Stimulated activated naive CD8-positive, alpha-beta T cell treated with anti-CD3 and anti-CD28 coated beads, Interleukin-15, amount 100 ng/mL, for 72 hours (primary cell): ENCODE data around the gene MPND.

Source experiments
- ATAC-seq: fragments of 150-1000 bp; cut with Tn5 transposase; 2 replicates; pipeline ENCODE4 v1.10.0; 2021; ENCODE audit warnings: mild to moderate bottlenecking, moderate library complexity
- DNase-seq, 2 donors: peaks; one replicate each; pipeline ENCODE4 v3.0.0; 2021 to 2022
- H3K27ac Mint-ChIP-seq, 2 donors: one replicate each; pipeline ENCODE4 v1.8.0; 2022; ENCODE audit warnings: mild to moderate bottlenecking in 2 of 2, mixed read lengths in 2 of 2, moderate library complexity in 2 of 2
- H3K27me3 Mint-ChIP-seq: one replicate; pipeline ENCODE4 v1.8.0; 2022; ENCODE audit warnings: mixed read lengths
- H3K4me1 Mint-ChIP-seq: one replicate; pipeline ENCODE4 v1.8.0; 2022; ENCODE audit warnings: mild to moderate bottlenecking, mixed read lengths
- H3K4me3 Mint-ChIP-seq, 2 donors: one replicate each; pipeline ENCODE4 v1.8.0; 2022; ENCODE audit warnings: mild to moderate bottlenecking in 2 of 2, mixed read lengths in 2 of 2, moderate library complexity in 1 of 2
- H3K9me3 Mint-ChIP-seq, 2 donors: one replicate each; pipeline ENCODE4 v1.8.0; 2022; ENCODE audit warnings: mixed read lengths in 2 of 2

Gene MPND

DNA sequence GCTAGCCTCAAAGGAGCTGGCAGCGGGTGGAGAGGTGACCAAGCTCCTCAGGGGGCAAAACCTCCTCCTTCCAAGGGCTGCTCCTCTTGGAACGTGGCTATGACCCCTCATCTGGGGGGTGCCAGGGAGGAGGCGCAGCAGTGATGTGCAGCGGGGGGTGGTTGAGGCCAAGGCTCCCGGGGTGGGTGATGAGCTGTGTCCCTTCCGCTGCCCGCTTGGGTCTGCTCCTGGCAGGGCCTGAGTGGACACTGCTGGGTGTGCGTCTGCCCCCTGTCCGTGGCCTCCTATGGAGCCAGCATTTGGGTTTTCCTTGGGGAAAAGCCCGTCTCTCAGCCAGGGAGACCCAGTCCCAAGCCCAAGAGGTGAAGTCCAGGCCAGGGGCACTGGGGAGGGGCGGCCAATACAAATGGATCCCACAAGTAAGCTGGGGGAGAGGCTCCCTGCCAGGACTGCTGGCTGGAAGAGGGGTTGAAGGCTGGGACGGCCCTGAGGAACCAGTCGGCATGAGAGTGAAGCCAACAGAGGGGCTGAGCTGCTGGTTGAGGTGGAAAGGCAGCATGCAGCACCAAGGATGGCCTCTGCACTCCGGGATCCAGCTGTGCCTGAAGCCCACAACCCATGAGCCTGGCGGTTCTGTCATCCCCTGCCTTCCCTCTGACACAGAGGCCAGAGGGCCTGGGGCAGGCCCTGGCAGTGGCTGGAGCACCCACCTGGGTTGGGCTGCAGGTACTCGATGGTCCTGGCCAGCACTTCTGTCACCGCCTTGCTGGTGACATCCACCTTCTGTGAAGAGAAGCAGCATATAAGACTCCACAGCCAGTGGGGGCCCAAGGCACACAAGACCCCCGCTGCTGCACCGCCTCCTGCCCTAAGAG lies 22.7 kb downstream of the MPND start:
- H3K27me3 Mint-ChIP-seq: no peaks in the 10 kb centered on the region
- peaks cover 40% of the 10 kb centered on the region for H3K4me1 Mint-ChIP-seq
- no peak overlapping the region for H3K4me3 Mint-ChIP-seq
- no peaks in the 10 kb centered on the region for H3K9me3 Mint-ChIP-seq
- DNase-seq (no peak), ATAC-seq (no peak)
- H3K27ac Mint-ChIP-seq: peak overlapping the region in 1 of 2 donors; percentile 82

DNA sequence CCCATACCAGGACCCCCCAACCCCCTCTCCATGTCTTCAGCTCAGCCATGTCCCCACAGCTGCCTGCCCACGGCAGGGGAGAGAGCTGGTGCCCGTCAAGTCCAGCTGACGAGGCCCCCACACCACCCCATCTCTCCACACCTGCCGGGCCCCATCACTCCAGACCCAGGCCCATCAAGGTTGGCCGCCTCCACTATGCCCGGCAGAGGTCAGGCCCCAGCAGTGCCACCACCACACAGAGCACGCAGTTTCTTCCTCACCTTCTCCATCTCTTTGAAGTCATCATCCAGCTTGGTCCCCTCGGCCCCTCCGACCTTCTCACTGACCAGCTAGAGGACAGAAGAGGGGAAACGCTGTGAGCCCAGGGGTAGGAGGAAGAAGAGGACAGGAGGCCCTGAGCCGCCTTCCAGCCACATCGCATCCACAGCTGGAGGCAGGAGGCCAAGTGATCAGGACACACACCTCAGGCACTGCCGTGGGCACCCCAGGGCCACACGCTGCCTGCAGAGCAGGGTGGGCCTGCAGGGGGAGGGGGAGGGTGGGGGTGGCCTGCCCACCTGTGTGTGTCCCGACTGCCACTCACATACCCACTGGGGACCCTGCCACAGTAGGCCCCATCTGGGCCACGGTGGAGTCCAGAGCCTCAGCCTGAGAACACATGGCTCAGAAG lies 23.4 kb downstream of the MPND start:
- no peaks in the 10 kb centered on the region for H3K9me3 Mint-ChIP-seq
- no peaks in the 10 kb centered on the region for H3K27me3 Mint-ChIP-seq
- no peak for ATAC-seq
- H3K27ac Mint-ChIP-seq: peak overlapping the region in 1 of 2 donors; percentile 82
- no peak for DNase-seq
- H3K4me1 Mint-ChIP-seq: peaks cover 47% of the 10 kb centered on the region
- no peak overlapping the region for H3K4me3 Mint-ChIP-seq

DNA sequence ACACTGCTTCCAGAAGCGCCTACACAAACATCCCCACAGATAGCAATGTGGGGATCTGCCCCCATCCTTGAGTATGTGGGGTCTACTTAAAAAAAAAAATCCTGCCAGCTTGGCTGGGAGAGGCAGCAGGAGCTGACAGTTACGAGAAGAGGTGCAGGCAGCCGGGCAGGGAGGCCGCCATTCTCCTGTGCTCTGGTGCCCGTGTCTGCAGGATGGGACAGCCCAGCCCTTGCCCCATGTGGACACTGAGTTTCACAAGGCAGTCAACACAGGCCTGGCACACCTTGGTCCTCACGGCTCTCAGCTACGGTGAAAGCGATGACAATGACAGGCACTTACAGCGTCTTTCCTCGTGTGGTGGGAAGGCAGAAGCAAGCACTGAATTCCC lies 24.0 kb downstream of the MPND start:
- H3K9me3 Mint-ChIP-seq: no peaks in the 10 kb centered on the region
- ATAC-seq: no peak
- H3K27ac Mint-ChIP-seq: peak overlapping the region in 1 of 2 donors; percentile 19
- peaks cover 52% of the 10 kb centered on the region for H3K4me1 Mint-ChIP-seq
- no peaks in the 10 kb centered on the region for H3K27me3 Mint-ChIP-seq
- DNase-seq: no peak
- H3K4me3 Mint-ChIP-seq: no peak overlapping the region

DNA sequence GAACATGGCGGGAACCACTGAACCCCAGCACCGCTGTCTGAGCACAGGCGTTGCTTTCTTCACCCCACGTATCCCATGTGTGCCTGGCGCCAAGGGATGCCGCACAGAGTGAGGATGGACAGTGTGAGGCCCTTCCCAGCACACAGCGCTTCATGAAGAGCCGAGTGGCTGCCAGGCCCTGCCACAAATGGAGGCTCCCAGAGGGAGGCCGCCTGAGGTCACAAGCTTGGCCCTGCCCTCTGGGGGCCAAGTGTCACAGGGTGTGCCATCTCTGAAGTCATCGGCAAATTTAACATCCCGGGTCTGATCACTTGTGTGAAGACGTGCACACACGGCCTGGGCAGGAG lies 24.4 kb downstream of the MPND start:
- ATAC-seq: no peak
- Mint-ChIP-seq H3K27me3 (no peaks in the 10 kb centered on the region), H3K27ac (peak overlapping the region; percentile 15 to 80), H3K4me1 (peaks cover 56% of the 10 kb centered on the region), H3K9me3 (no peaks in the 10 kb centered on the region), H3K4me3 (no peak overlapping the region)
- DNase-seq: no peak

DNA sequence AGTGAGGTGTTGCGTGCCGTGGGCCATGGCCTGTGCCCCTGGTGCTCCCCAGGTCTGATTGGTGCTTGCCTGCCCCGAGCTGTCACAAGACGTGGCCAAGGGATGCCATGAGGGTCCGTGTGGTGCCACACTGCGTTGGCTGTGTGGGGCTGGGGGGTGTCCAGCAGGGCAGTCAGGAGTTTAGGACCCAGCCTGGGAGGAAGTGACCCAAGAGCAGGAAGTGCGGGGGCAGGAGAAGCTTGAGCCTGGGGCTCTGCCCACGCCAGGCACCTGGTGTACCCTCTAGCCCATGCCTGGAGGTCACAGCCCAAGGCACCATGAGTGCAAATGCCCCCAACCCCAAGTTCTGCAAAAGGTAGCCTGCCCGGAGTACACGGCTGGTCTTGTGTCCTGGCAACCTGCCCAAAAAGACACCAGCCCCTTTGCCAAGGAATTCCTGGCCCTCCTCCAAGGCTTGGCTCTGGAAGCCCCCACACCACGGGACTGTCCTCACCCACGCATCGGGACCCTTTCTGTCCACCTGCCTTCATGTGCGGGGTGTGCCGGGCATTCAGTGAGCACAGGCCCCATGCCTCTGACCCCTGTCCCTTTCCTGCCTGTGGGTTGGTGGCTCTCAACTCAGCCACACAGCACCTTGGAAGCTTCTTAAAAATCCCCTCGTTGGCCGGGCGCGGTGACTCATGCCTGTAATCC lies 24.9 kb downstream of the MPND start:
- peaks cover 61% of the 10 kb centered on the region for H3K4me1 Mint-ChIP-seq

DNA sequence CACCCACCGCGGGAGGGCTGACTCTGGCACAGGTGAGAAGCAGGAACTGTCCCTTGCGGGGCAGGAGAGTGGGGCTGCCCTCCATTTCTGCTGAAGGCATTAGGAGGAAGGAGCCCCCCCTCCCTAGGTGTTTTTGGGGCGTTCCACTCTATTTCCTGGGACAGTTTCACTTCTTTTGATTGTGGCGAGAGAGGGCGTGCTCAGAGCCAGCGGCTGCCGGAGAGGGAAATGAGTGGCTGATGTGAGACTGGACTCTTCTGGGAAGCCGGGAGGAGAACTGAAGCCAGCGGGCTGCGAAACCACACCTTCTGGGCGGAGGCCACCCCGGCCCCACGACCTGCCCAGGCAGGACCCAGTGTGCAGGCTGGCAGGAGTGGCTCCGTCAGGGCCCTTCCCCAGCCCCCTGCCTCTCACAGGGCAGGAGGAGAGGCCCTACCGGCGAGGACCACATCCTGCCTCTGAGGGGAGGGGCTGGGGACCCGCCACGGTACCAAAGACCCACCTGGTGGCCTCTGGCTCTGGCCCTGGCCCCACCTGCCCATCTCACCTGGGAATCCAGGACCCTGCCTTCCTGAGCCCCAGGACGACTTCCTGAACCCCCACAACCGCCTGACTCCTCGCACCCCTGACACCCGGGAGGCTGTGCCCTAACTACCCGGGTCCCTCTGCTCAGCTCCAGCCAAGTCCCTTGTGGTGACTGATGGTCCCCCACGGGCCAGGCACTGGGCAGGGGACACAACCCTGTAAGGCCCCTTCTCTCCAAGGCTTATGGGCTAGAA lies 25.9 kb downstream of the MPND start:
- Mint-ChIP-seq H3K27me3 (no peaks in the 10 kb centered on the region), H3K27ac (peak overlapping the region; percentile 93 to 98), H3K9me3 (no peaks in the 10 kb centered on the region), H3K4me3 (peak overlapping the region; percentile 74 to 78), H3K4me1 (peaks cover 71% of the 10 kb centered on the region)
- peak; percentile 75 to 92 for DNase-seq
- ATAC-seq: peak; percentile 90

More for the DNA sequence above, 24.9 kb downstream of the MPND start:
- no peaks in the 10 kb centered on the region for H3K27me3 Mint-ChIP-seq
- peak in 1 of 2 donors; percentile 23 for DNase-seq
- H3K4me3 Mint-ChIP-seq: peak overlapping the region; percentile 60 to 78
- ATAC-seq: no peak
- H3K9me3 Mint-ChIP-seq: no peaks in the 10 kb centered on the region
- peak overlapping the region; percentile 80 to 98 for H3K27ac Mint-ChIP-seq

DNA sequence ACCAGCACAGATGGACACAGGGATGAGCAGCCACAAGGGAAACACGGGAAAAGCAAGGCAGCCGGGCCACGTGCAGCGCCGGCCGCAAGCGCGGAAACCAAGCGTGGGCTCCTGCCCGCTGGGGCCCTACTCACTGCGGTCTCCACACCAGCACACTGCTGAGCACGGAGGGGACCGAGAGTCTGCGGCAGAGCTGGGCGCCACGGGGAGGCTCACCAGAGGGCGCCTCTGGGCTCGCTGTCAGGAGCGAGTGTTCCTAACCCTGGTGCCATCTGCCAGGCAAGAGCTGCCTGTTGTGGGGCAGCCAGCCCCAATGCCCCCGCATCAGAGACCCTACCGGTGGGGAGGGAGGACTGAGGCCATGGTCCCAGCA lies 26.5 kb downstream of the MPND start:
- DNase-seq: peak; percentile 74 to 82

DNA sequence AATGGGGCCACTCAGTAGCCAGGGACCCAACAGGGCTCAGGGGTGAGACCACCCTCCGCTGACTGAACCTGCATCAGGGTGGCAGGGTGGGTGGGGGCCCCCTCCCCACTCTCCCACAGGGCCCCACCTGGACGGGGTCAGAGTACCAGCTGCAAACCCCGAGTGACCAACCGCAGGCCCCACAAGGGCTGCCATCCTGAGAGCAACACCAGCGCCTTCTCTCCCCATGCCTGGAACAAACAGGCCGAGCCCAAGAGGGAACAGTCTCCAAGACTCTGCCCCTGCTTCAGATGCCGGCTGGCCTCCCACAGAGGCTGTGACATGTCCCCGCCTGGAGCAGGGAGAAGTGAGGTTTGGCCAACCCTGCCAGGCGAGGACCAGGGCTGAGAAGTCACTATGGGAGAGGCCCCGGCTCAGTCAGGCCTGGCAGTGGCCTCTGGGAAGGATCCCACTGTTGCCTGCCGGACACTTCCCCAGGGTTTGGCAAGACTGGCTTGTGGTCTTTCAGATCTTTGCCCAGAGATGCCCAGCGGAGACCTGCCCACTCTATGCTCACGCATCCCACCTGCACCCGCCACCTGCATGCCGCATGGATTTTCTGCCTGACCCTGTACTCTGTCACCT lies 27.2 kb downstream of the MPND start:
- H3K27me3 Mint-ChIP-seq: no peaks in the 10 kb centered on the region
- H3K9me3 Mint-ChIP-seq: no peaks in the 10 kb centered on the region
- ATAC-seq (no peak), DNase-seq (no peak)
- peak overlapping the region; percentile 74 to 78 for H3K4me3 Mint-ChIP-seq
- H3K27ac Mint-ChIP-seq: peak overlapping the region; percentile 3 to 63
- peaks cover 80% of the 10 kb centered on the region for H3K4me1 Mint-ChIP-seq

More for the DNA sequence above, 26.5 kb downstream of the MPND start:
- Mint-ChIP-seq H3K27ac (peak overlapping the region; percentile 60 to 93), H3K9me3 (no peaks in the 10 kb centered on the region), H3K4me1 (peaks cover 73% of the 10 kb centered on the region), H3K27me3 (no peaks in the 10 kb centered on the region), H3K4me3 (peak overlapping the region; percentile 74 to 78)
- ATAC-seq: peak; percentile 83

DNA sequence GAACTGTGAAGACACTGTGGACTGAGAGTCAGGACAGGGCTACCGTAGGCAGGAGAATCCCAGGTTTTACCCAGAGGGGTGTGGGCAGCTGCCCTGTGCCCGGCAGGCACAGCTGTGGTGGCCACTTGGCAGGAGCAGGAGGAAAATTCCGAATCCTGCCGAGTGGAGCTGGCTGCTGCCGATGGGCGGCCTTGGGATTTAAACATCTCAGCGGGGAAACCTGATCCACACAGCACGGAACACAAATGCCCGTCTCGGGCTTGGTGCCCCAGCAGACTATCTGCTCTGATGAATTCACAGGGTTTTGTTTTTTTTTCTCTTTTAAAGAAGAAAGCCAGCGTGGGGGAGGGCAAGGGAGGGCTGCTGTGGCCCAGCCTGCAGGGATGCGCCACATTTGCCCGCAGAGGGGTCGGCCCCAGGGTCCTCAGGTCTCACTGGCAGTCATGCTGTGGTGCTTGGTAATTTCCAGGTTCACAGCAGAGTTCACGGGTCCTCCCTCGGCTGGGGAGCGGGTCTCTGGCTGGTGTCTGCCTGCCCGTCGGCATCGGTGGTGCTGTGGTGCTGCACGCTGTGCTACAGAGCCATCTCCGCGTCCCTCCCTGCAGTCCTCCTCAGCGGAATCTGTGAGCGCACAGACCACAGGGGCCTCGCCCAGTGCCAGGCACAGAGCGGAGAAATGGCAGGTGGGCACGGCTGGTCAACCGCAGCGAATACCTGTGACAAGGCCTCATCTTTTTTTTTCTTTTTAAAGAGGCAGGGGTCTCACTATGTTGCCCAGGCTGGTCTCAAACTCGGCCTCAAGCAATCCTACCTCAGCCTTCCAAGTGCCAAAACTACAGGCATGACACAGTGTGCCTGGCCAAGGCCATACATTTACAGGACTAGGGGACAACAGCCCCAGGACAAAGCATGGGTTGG lies 28.1 kb downstream of the MPND start:
- Mint-ChIP-seq H3K4me1 (peaks cover 89% of the 10 kb centered on the region), H3K4me3 (peak overlapping the region in 1 of 2 donors; percentile 78), H3K27ac (peak overlapping the region; percentile 19 to 40), H3K9me3 (no peaks in the 10 kb centered on the region), H3K27me3 (no peaks in the 10 kb centered on the region)
- no peak for DNase-seq
- ATAC-seq: no peak

DNA sequence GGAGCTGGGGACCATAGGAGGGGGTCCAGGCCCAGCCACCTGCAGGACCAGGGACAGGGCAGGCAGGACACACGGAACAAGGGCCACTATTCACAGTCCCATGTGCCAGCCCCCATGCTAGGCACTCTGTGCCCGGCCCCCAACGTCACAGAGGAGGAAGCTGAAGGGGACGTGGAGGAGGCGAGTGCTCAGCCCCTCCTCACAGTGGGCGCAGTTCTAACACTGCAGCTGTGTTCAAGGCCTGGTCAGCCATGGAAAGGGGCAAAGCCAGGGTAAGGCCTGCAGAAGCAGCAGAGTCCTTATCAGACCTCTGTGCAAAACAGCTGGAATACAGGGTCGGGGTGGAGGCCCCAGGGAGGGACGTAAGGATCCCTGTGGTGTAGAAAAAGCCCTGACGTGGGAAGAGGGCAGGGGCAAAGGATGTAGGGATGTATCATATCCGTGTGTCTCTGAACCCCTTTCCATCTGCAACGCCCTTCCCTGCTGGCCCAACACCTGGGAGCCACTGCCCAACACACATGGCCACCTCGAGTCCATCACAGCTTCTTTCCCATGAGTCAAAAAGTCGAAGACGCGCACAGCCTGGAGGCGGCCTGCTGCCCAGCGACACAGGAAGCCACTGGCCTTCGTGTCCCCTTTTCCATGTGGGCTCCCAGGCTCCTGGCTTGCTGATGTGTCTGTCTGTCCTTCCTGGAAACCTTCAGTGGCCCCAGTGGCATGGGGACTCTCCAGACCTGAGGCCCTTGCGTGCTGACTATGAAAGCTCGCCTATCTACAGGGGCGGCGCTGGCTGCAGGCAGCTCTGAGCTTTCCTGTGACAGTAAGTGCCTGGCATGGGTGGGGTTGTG lies 29.0 kb downstream of the MPND start:
- Mint-ChIP-seq H3K4me3 (no peak overlapping the region), H3K4me1 (peaks cover 95% of the 10 kb centered on the region), H3K9me3 (no peaks in the 10 kb centered on the region), H3K27ac (no peak overlapping the region), H3K27me3 (no peaks in the 10 kb centered on the region)
- ATAC-seq (no peak), DNase-seq (no peak)

DNA sequence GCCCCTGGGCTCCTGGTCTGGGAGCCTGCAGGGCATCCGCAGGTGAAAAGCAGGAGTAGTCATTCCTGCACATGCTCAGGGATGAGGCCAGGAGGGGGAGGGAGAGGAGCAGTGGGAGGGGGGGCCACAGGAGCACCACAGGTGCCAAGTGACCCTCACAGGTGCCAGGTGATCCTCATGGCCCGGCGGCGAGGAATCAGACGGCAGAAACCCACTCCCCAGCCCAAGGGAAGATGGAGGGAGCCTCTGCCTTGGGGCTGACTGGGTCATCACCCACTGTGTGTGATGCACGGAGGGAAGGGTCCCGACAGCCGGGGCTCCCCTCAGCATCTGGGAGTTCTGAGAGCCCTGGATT lies 29.6 kb downstream of the MPND start:
- ATAC-seq (no peak), DNase-seq (no peak)
- H3K4me3 Mint-ChIP-seq: no peak overlapping the region
- H3K9me3 Mint-ChIP-seq: no peaks in the 10 kb centered on the region
- no peak overlapping the region for H3K27ac Mint-ChIP-seq
- peaks cover 95% of the 10 kb centered on the region for H3K4me1 Mint-ChIP-seq
- no peaks in the 10 kb centered on the region for H3K27me3 Mint-ChIP-seq

DNA sequence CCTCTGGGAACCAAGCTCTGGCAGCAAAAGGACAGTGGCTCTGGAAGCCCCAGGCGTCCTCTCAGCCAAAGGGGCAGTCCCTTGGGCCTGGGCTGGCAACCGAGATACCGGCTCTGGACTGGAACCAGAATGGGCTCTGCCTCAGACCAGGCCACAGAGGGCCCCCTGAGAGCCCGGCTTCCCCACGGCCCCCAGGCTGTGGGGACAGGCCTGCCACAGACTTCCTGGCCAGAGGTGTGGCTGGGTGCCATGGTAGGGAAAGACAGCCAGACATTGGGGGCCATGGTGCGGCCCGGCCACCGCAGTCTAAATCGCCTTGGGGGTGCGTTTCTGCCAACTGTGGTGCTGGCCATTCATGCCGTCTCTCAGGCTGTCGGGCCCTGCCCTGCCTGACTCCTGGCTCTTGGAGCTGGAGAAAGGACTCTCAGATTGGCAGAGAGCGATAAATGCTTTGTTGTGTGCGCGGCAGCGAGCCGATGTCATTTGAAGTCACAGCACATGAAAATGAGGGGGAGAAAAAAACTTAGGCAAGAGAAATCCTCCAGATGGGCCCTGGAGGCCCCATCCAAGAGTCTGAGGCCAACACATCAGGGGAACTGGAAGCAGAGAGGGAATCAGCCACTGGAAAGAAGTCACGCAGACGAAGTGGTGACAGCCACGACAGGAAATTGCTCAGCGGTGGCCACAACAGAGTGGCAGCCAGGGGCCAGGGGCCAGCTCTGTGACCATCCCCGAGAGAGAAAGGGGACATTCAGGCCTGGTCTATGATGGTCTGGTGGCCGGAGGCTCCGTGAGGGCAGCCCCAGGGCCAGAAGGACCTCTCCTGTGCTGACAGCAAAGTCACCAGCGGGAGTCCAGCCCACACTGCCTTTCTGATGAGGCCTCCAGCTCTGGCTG lies 30.5 kb downstream of the MPND start:
- DNase-seq (no peak), ATAC-seq (no peak)
- peaks cover 95% of the 10 kb centered on the region for H3K4me1 Mint-ChIP-seq
- H3K27me3 Mint-ChIP-seq: no peaks in the 10 kb centered on the region
- H3K27ac Mint-ChIP-seq: peak overlapping the region; percentile 45 to 70
- H3K9me3 Mint-ChIP-seq: no peaks in the 10 kb centered on the region
- H3K4me3 Mint-ChIP-seq: no peak overlapping the region
